ENCODE data around the gene EPB41L3. TPM values are rescaled to one million over a fixed set of nuclear protein-coding genes. Genes with fewer than 3 reads are reported as not detected.

Gene EPB41L3
- total RNA-seq, 2 donors from 2014 or later, result 12.6 to 22.5 TPM

DNA sequence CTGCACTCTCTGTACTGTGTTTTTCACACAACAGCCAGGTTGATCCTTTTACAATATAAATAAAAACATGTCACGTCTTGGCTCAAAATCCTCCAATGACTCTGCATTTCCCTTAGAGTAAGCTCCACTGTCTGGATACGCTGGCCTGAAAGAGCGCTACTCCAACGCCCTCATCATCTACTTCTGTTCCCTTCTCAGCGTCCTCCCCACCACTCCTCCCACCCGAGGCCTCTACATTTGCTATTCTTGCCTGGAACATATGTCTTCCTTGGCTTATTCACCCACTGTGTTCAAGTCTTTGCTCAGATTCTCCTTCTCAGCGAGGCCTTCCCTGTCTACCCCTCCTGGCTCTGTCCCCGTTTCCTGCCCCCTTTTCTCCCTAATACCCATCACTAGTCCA, 37.6 kb downstream of the EPB41L3 start:
- no peak overlapping the region for H3K27ac ChIP-seq
- no peak overlapping the region for H3K4me3 ChIP-seq
- no peaks in the 10 kb centered on the region for H3K27me3 ChIP-seq
- H3K4me1 ChIP-seq, result no peaks in the 10 kb centered on the region
- no peak for DNase-seq (ENCODE audit: low spot score)
- H3K36me3 ChIP-seq, result no peaks in the 10 kb centered on the region
- TF ChIP-seq, protein P1, sequence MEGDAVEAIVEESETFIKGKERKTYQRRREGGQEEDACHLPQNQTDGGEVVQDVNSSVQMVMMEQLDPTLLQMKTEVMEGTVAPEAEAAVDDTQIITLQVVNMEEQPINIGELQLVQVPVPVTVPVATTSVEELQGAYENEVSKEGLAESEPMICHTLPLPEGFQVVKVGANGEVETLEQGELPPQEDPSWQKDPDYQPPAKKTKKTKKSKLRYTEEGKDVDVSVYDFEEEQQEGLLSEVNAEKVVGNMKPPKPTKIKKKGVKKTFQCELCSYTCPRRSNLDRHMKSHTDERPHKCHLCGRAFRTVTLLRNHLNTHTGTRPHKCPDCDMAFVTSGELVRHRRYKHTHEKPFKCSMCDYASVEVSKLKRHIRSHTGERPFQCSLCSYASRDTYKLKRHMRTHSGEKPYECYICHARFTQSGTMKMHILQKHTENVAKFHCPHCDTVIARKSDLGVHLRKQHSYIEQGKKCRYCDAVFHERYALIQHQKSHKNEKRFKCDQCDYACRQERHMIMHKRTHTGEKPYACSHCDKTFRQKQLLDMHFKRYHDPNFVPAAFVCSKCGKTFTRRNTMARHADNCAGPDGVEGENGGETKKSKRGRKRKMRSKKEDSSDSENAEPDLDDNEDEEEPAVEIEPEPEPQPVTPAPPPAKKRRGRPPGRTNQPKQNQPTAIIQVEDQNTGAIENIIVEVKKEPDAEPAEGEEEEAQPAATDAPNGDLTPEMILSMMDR (IDR thresholded peaks at IDR 0.05), result no peak
- no peaks in the 10 kb centered on the region for H3K9me3 ChIP-seq

DNA sequence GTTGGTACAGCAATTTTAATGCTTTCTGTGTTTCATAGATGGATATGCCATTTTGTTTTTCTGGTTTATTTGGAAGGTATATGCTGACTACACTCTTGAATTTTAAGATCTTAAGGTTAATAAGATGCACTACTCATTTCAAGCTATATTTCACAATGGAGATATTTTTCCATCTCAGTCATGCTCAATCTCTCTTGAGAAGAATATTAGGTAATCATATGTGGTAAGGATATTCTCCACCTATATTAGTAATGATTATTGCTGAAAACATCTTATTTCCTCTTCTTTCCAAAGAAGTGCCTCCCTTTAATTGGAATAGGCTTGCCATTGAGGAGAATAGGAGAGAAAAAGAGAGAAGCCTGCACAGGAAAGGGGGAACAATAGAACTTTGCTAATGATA, 40.1 kb downstream of the EPB41L3 start:
- no peak overlapping the region for H3K4me3 ChIP-seq
- DNase-seq (ENCODE audit: low spot score), result no peak
- H3K9me3 ChIP-seq, result no peaks in the 10 kb centered on the region
- H3K36me3 ChIP-seq, result no peaks in the 10 kb centered on the region
- H3K27ac ChIP-seq, result no peak overlapping the region
- H3K4me1 ChIP-seq, result no peaks in the 10 kb centered on the region
- TF ChIP-seq, protein P1 (IDR thresholded peaks at IDR 0.05), result no peak
- no peaks in the 10 kb centered on the region for H3K27me3 ChIP-seq

DNA sequence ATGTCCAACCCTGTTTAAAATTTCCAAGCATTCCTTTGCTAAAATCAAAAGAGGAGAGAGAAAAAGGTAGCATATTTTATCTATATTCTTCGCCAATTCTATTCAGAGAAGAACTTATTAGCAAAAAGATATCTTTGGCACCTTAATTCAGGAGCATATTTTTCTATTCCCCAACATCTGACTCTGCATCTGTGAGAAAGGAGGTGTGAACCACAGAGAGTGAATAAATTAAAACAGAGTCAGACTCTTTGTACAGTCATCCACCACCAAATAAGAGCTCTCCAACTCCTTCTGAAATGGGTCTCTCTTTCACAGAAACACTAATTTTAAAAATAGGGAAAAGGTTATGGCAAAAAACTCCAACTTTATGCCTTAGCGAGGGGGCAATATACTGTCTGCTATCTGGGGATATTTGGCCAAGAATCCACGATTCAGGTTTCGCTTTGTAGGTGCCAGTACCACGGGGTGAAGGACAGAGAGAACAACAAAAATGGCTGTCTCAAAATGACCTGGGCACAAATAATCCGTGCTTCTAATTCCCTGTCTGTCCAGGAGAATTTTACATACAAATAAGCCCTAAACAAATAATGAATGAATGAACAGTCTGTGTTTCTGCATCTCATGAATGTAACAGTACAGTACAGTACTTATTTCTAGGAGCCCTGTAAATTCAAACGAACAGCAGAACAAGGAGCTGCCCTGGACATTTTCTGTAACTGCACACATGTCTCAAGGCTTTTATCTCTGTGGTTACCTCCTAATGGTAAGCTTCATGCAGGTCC, 43.4 kb downstream of the EPB41L3 start:
- TF ChIP-seq, protein P1 (IDR thresholded peaks at IDR 0.05), result no peak
- no peak for DNase-seq (ENCODE audit: low spot score)
- no peaks in the 10 kb centered on the region for H3K27me3 ChIP-seq
- H3K4me3 ChIP-seq, result no peak overlapping the region
- no peaks in the 10 kb centered on the region for H3K36me3 ChIP-seq
- H3K9me3 ChIP-seq, result no peaks in the 10 kb centered on the region
- H3K4me1 ChIP-seq, result no peaks in the 10 kb centered on the region
- H3K27ac ChIP-seq, result no peak overlapping the region

DNA sequence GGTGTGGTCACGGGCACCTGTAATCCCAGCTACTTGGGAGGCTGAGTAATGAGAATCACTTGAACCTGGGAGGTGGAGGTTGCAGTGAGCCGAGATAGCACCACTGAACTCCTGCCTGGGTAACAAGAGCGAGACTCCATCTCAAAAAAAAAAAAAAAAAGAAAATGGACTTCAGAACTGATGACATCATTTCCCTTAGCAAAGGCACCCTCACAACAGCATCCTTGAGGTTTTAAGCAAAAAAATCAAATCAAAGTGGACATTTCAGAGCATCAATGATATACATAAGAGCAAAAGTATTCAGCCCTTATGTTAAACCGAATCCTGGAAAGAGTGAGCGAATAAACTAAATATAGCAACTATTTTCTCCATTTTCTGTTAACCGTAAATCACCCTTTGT, 45.3 kb downstream of the EPB41L3 start:
- DNase-seq (ENCODE audit: low spot score), result no peak
- no peaks in the 10 kb centered on the region for H3K36me3 ChIP-seq
- TF ChIP-seq, protein P1 (IDR thresholded peaks at IDR 0.05), result no peak
- H3K9me3 ChIP-seq, result no peaks in the 10 kb centered on the region
- H3K4me1 ChIP-seq, result no peaks in the 10 kb centered on the region
- H3K4me3 ChIP-seq, result no peak overlapping the region
- no peaks in the 10 kb centered on the region for H3K27me3 ChIP-seq
- no peak overlapping the region for H3K27ac ChIP-seq

DNA sequence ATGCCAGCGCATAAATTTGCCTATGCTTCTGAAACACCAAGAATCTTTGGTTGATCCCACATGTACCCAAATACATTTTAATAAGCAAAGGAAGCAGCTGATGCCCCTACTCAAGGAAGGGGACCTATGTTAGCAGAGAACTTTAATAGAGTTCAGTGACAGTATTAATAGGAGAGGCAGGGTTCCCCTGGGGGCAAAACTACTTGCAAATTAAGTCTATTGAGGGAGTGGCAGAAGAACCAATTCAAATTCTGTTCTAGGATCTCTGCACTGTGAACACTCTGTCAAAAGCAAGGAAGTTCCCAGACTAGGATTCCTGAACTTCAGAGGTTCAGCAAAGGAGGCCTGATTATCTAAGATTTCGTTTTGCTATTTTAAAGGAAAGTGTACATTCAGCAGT, 47.5 kb downstream of the EPB41L3 start:
- no peak for DNase-seq (ENCODE audit: low spot score)
- H3K4me1 ChIP-seq, result no peaks in the 10 kb centered on the region
- H3K36me3 ChIP-seq, result no peaks in the 10 kb centered on the region
- H3K27ac ChIP-seq, result no peak overlapping the region
- H3K27me3 ChIP-seq, result no peaks in the 10 kb centered on the region
- TF ChIP-seq, protein P1 (IDR thresholded peaks at IDR 0.05), result no peak
- H3K9me3 ChIP-seq, result no peaks in the 10 kb centered on the region
- H3K4me3 ChIP-seq, result no peak overlapping the region
